Measurements from ENCODE around the gene UBQLN1.

DNA sequence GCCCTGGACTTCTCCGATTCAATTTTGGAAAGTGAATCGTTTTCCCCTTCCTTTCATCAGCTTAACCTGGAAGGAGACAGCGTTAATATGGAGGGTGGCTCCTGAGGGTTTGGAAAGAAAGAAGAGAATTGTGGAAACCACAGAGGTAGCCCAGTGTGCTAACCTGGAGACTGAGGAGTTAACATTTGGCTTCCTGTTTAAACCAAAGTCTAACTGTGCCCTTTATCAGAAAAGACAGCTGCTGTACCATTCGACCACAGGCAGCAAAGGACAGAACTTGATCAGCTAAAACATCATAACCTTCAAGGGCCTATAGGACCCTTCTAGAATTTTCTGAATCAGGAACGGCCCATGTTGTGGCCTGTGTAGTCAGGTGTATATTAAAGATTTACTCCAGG, 84.1 kb downstream of the UBQLN1 start:
- TF ChIP-seq POLR2AphosphoS5 (IDR thresholded peaks at IDR 0.05; ENCODE audit: control insufficient read depth, insufficient read depth, low read depth, low read length): 0 out of 2 replicates have a peak, but pooled peaks have one; percentile 14
- no peak for TF ChIP-seq RBM39 (optimal IDR thresholded peaks at IDR 0.05; ENCODE audit: low read depth, low read length)
- TF ChIP-seq BRF2 (IDR thresholded peaks at IDR 0.05; ENCODE audit: borderline replicate concordance, insufficient read depth, insufficient read length): no peak
- TF ChIP-seq WHSC1 (IDR thresholded peaks at IDR 0.05; ENCODE audit: low read length): no peak
- TF ChIP-seq, protein P1, sequence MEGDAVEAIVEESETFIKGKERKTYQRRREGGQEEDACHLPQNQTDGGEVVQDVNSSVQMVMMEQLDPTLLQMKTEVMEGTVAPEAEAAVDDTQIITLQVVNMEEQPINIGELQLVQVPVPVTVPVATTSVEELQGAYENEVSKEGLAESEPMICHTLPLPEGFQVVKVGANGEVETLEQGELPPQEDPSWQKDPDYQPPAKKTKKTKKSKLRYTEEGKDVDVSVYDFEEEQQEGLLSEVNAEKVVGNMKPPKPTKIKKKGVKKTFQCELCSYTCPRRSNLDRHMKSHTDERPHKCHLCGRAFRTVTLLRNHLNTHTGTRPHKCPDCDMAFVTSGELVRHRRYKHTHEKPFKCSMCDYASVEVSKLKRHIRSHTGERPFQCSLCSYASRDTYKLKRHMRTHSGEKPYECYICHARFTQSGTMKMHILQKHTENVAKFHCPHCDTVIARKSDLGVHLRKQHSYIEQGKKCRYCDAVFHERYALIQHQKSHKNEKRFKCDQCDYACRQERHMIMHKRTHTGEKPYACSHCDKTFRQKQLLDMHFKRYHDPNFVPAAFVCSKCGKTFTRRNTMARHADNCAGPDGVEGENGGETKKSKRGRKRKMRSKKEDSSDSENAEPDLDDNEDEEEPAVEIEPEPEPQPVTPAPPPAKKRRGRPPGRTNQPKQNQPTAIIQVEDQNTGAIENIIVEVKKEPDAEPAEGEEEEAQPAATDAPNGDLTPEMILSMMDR (IDR thresholded peaks at IDR 0.05 in 2 of 3, conservative IDR thresholded peaks at IDR 0.05 in 1 of 3; ENCODE audit: insufficient read depth in 2 of 3, low read depth in 1 of 3, low read length in 3 of 3): no peak
- no peak for TF ChIP-seq ZNF253 (CRISPR knock-in tag; conservative IDR thresholded peaks at IDR 0.05)

All from K562 (cell line).